Skeletal muscle cell (primary cell): ENCODE data around the gene NUBP2.
A peak's percentile ranks its signal among the peaks of the same experiment; 100 is the strongest.

ENCODE experiments used
- DNase-seq: peaks from one replicate; pipeline ENCODE4 v3.0.0-alpha.2; 2010; ENCODE audit warnings: low read depth
- H3K4me3 ChIP-seq: 2 replicates; pipeline ENCODE4 v1.5.1; 2011; ENCODE audit warnings: low read depth, mild to moderate bottlenecking, control low read depth, low read length, moderate library complexity

Gene NUBP2

DNA sequence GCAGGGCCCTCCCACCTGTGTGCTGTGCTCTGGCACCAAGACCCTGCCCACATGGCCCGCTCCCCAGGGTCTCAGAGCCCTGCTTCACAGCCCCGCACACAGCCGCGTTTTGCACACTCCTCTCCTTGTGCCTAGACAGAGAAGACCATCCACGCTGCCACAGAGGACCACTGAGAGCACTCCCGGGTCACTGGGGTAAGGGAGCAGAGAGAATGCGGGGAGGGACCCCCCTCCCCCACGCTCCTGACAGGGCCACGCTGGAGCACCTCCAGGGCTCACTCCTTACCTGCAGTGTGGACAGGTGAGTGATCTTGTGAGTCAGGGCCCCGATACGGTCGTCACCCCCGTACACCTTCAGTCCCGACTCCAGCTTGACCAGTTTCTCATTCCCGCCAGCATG is 36.9 kb downstream of the NUBP2 start:
- no peak for DNase-seq
- no peak overlapping the region for H3K4me3 ChIP-seq

GRCh38 chr16:1820096-1820945 is 37.6 kb downstream of the NUBP2 start:
- H3K4me3 ChIP-seq: no peak overlapping the region
- DNase-seq: no peak

DNA sequence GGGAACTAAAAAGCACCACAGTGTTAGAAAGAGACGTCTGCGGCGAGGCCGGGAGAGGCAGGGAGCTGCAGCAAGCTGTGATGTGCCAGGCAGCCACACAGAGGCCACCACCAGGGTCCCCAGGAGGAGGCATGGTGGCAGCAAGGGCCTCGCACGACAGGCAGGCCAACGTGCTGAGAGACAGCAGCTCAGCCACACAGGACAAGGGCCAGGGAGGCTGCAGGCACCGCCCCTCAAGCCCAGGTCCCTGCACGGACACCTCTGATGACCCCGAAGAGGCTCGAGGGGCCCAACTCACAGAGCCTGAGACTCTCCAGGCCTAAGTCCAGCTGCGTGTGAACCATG is 38.2 kb downstream of the NUBP2 start:
- no peak for DNase-seq
- H3K4me3 ChIP-seq: no peak overlapping the region

- DNase-seq: no peak
- H3K4me3 ChIP-seq: no peak overlapping the region
Measured at GRCh38 chr16:1821861-1822611, 39.3 kb downstream of the NUBP2 start.

- no peak for DNase-seq
- H3K4me3 ChIP-seq: no peak overlapping the region
Measured at GRCh38 chr16:1822801-1823200, 40.0 kb downstream of the NUBP2 start.

DNA sequence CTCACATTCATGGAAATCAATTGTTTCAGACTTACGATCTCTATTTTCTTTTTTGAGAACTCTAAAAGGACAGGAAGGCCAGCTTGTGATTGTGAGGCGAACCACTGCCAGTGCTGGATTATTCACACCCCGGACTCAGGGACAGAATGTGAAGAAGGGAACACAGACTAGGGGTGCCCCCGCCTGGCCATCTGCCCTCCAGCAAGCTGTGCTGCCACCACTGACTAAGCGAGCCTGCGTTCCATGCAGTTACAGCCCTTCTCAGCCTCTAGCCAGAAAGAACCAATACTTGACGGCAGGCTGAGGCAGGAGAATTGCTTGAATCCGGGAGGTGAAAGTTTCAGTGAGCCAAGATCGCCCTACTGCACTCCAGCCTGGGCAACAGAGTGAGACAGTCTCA is 41.1 kb downstream of the NUBP2 start:
- H3K4me3 ChIP-seq: no peak overlapping the region
- DNase-seq: peak; percentile 34

- DNase-seq: no peak
- peak overlapping the region; percentile 98 for H3K4me3 ChIP-seq
Measured at GRCh38 chr16:1825381-1825863, 42.7 kb downstream of the NUBP2 start.

GRCh38 chr16:1825864-1826690 is 43.3 kb downstream of the NUBP2 start:
- H3K4me3 ChIP-seq: peak overlapping the region; percentile 98
- peak; percentile 7 for DNase-seq

DNA sequence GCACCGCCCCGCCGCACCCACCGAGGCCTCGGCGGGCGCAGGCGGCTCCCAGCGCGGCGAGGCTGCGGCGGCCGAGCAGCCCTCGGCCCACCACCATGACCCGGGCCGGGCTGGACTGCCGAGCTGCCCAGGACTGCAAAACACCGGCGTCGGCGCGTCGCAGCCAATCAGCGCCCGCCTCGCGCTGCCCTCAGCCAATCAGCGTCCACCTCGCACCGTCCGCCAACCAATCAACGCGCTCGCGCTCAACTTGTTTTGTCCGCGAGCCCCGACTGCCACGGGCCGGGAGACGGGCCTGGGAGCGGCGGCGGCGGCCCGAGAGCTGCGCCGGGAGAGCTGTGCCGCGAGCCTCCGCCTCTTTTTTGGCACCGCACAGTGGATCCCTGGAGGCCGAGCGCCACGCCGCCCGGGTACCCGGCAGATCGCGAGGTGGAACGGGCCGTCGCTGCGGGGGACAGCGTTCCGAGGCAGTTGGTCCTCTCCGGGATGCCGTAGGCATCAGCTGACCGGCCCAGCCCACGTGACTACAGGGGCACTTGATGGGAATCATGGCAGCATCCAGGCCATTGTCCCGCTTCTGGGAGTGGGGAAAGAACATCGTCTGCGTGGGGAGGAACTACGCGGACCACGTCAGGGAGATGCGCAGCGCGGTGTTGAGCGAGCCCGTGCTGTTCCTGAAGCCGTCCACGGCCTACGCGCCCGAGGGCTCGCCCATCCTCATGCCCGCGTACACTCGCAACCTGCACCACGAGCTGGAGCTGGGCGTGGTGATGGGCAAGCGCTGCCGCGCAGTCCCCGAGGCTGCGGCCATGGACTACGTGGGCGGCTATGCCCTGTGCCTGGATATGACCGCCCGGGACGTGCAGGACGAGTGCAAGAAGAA is 44.2 kb downstream of the NUBP2 start, which contains the start of the genes FAHD1 and HAGH:
FAHD1 (plus strand) TSS at position 516 of the 883 bp plus-strand sequence; CDS start at position 549, 33 bp downstream.
HAGH (minus strand) TSS at position 135 of the 883 bp plus-strand sequence; CDS start at position 97, 38 bp downstream.
- peak; percentile 80 for DNase-seq
- H3K4me3 ChIP-seq: peak within 1 kb of the TSS; percentile 98

DNA sequence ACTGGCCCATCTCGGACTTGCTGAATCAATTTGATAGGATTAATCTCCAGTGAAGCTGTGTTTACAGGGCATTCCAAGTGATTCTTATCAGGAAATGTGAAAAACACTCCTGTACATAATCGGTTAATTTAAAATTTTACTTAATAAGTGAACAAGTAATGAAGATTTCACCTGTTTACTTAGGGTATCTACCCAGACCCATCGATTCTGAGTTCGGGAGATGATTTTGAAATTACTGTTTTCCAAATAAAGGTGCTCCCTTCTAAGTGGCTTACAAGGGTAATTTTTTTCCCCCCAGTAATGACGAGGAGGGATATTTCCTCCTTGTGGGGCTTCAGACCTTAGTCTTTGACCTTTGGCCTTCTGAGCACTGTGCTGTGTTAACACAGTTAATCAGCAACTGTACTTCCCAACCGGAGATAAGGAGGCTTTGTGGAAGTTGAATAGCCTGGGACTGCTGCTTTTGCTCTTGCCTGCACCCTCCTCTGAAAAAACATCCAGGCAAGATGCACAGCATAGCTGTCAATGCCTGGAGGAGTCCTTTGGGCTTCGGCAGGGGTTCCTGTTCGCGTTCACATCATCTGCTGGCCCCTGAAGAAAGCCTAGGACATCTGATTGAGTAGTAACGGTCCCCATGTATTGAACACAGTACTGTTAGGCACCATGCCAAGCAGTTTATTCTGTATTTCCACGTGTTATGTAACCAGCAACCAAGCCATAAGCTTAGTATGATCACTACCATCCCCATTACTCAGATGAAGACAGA is 46.1 kb downstream of the NUBP2 start:
- H3K4me3 ChIP-seq: peak overlapping the region; percentile 98
- DNase-seq: no peak

DNA sequence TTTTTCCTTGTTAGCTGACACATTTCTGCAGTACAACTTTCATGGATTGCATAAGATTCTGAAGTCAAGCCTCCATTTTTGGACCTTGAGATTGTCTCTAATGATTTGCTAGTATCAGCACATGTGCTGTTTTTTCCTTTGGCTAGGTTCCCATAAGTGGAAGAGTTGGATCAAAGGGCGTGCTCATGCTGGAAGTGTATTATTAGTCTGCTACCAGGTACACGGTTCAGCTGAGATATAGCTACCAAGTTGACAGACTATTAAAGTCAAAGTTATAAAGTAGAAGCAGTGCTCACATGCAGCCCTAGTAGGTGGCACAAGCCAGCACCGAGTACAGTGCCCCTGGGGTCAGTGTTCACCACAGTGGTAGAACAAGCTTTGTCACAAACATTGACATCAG is 47.5 kb downstream of the NUBP2 start:
- H3K4me3 ChIP-seq: no peak overlapping the region
- DNase-seq: no peak

- H3K4me3 ChIP-seq: no peak overlapping the region
- DNase-seq: no peak
Measured at GRCh38 chr16:1831186-1832075, 48.7 kb downstream of the NUBP2 start.

- DNase-seq: no peak
- H3K4me3 ChIP-seq: no peak overlapping the region
Measured at GRCh38 chr16:1832838-1833454, 50.2 kb downstream of the NUBP2 start.

GRCh38 chr16:1834096-1834495 is 51.3 kb downstream of the NUBP2 start:
- H3K4me3 ChIP-seq: no peak overlapping the region
- DNase-seq: no peak
